Neural cell (in vitro differentiated cells): ENCODE measurements around the gene TNNT2. TPM values are rescaled to one million over a fixed set of nuclear protein-coding genes. Genes with fewer than 3 reads are reported as not detected.

Experiments
- H2AFZ ChIP-seq: fragments of 200-600, 300-800 bp; sonication (generic), shearing (Covaris generic); 2 replicates; pipeline ENCODE4 v1.6.0; 2014; ENCODE audit warnings: low read depth, mild to moderate bottlenecking, antibody characterized with exemption, low read length, moderate library complexity
- H3F3A ChIP-seq: fragments of 200-600 bp; shearing (Covaris generic); 2 replicates; pipeline ENCODE4 v1.6.1; 2016; ENCODE audit warnings: mild to moderate bottlenecking, moderate library complexity, mixed read lengths, antibody characterized with exemption, low read length; ENCODE audit not compliant: insufficient read depth, poor library complexity, severe bottlenecking
- H3K27ac ChIP-seq: fragments of 200-600, 300-800 bp; sonication (generic), shearing (Covaris generic); 2 replicates; pipeline ENCODE4 v1.5.1; 2014; ENCODE audit warnings: mild to moderate bottlenecking, low read length, moderate library complexity
- H3K27me3 ChIP-seq: fragments of 300-800, 200-600 bp; sonication (generic), shearing (Covaris generic); 2 replicates; pipeline ENCODE4 v1.6.0; 2014; ENCODE audit warnings: mild to moderate bottlenecking, low read depth, low read length, moderate library complexity; ENCODE audit not compliant: insufficient read depth
- H3K36me3 ChIP-seq: fragments of 300-800, 200-600 bp; sonication (generic), shearing (Covaris generic); 2 replicates; pipeline ENCODE4 v1.5.1; 2014; ENCODE audit warnings: mild to moderate bottlenecking, antibody characterized with exemption, low read length, moderate library complexity; ENCODE audit not compliant: insufficient read depth
- H3K4me2 ChIP-seq: fragments of 300-800, 200-600 bp; sonication (generic), shearing (Covaris generic); 2 replicates; pipeline ENCODE4 v1.6.0; 2014; ENCODE audit warnings: mild to moderate bottlenecking, low read length
- H3K4me3 ChIP-seq: fragments of 300-800, 200-600 bp; sonication (generic), shearing (Covaris generic); 2 replicates; pipeline ENCODE4 v1.5.1; 2014; ENCODE audit warnings: mild to moderate bottlenecking, low read length, moderate library complexity
- H3K79me2 ChIP-seq: fragments of 200-600 bp; shearing (Covaris generic); replicated peaks from 2 replicates; pipeline ENCODE4 v1.6.0; 2014; ENCODE audit warnings: mild to moderate bottlenecking, low read length, moderate library complexity; ENCODE audit not compliant: insufficient read depth
- H3K9ac ChIP-seq: fragments of 300-800, 200-600 bp; sonication (generic), shearing (Covaris generic); 2 replicates; pipeline ENCODE4 v1.6.1; 2016; ENCODE audit warnings: mild to moderate bottlenecking, low read length, mixed read lengths
- H3K9me2 ChIP-seq: fragments of 200-600 bp; shearing (Covaris generic); 2 replicates; pipeline ENCODE4 v1.6.1; 2016; ENCODE audit warnings: mild to moderate bottlenecking, low read length, mixed read lengths; ENCODE audit not compliant: insufficient read depth
- H3K9me3 ChIP-seq: fragments of 200-600, 300-800 bp; sonication (generic), shearing (Covaris generic); 2 replicates; pipeline ENCODE4 v1.6.1; 2016; ENCODE audit warnings: mild to moderate bottlenecking, mixed run types, low read length, moderate library complexity, mixed read lengths
- H4K20me1 ChIP-seq: fragments of 200-600 bp; shearing (Covaris generic); 2 replicates; pipeline ENCODE4 v1.6.1; 2016; ENCODE audit warnings: mild to moderate bottlenecking, mixed run types; ENCODE audit not compliant: insufficient read depth
- EP300 ChIP-seq: fragments of 450-650 bp; conservative IDR thresholded peaks from 2 replicates; pipeline ENCODE4 v1.6.1; 2014; ENCODE audit warnings: antibody characterized with exemption, mild to moderate bottlenecking, moderate library complexity; ENCODE audit not compliant: poor library complexity, severe bottlenecking
- EZH2 ChIP-seq: fragments of 200-600, 300-800 bp; shearing (Covaris generic), sonication (generic); IDR thresholded peaks from 2 replicates; pipeline ENCODE4 v1.6.1; 2014; ENCODE audit warnings: antibody characterized with exemption, low read length, borderline replicate concordance, mild to moderate bottlenecking; ENCODE audit not compliant: insufficient read depth, poor library complexity, severe bottlenecking
- MXI1 ChIP-seq: fragments of 450-650 bp; conservative IDR thresholded peaks from 2 replicates; pipeline ENCODE4 v1.6.1; 2014; ENCODE audit warnings: antibody characterized with exemption, mild to moderate bottlenecking; ENCODE audit not compliant: poor library complexity, severe bottlenecking
- POLR2AphosphoS5 ChIP-seq: IDR thresholded peaks from 2 replicates; pipeline ENCODE4 v1.6.1; 2012
- RAD21 ChIP-seq: fragments of 450-650 bp; conservative IDR thresholded peaks from 2 replicates; pipeline ENCODE4 v1.6.1; 2014; ENCODE audit warnings: antibody characterized with exemption, mild to moderate bottlenecking, moderate library complexity
- REST ChIP-seq: IDR thresholded peaks from 2 replicates; pipeline ENCODE4 v1.6.1; 2012; ENCODE audit warnings: borderline replicate concordance
- SMC3 ChIP-seq: fragments of 450-650 bp; conservative IDR thresholded peaks from 2 replicates; pipeline ENCODE4 v1.6.1; 2014; ENCODE audit warnings: antibody characterized with exemption, mild to moderate bottlenecking, moderate library complexity; ENCODE audit not compliant: poor library complexity
- TAF1 ChIP-seq: IDR thresholded peaks from 2 replicates; pipeline ENCODE4 v1.6.1; 2012; ENCODE audit warnings: low read depth
- polyA plus RNA-seq: library from polyadenylated mRNA; depleted of rRNA; stranded (reverse); fragments of >200 nt; gene quantifications from 2 replicates; pipeline ENCODE4 v1.2.3, GENCODE V29; 2014
- TF ChIP-seq, protein P1 (sequence below): fragments of 450-650 bp; IDR thresholded peaks from 2 replicates; pipeline ENCODE4 v1.5.1; 2014; ENCODE audit warnings: antibody characterized with exemption, mild to moderate bottlenecking, moderate library complexity; ENCODE audit not compliant: poor library complexity, severe bottlenecking

TNNT2 gene
- polyA plus RNA-seq, 1 donor from 2014 or later: not detected

DNA sequence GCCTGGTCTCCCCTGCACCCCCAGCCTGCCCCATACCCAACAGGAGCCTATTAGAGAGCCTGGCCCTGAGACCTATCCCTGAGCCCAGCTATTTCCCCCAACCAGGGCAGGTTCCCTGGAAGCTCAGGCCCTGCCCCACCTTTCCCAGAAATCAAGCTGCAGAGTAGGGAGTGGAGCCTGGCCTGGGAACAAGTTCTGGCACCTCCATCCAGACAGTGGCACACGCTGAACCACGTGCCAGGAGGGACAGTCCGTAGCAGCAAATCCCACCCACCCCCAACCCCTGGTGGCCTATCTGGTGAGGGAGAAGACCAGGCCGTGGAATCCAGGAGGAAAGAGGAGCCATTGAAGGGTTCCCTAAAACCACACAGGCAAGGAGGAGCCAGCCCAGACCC, 22.6 kb downstream of the TNNT2 start:
- Histone ChIP-seq H3K27me3 (no peaks in the 10 kb centered on the region), H3K9me3 (no peaks in the 10 kb centered on the region), H3F3A (no peaks in the 10 kb centered on the region), H3K4me2 (no peak overlapping the region), H2AFZ (no peak overlapping the region), H3K9ac (no peak overlapping the region), H3K4me3 (no peak overlapping the region), H3K36me3 (no peaks in the 10 kb centered on the region), H3K9me2 (no peaks in the 10 kb centered on the region), H4K20me1 (no peaks in the 10 kb centered on the region), H3K79me2 (no peaks in the 10 kb centered on the region), H3K27ac (no peak overlapping the region)
- TF ChIP-seq EP300 (no peak), MXI1 (no peak), EZH2 (no peak), RAD21 (no peak), SMC3 (no peak), POLR2AphosphoS5 (no peak)
- TF ChIP-seq, protein P1, sequence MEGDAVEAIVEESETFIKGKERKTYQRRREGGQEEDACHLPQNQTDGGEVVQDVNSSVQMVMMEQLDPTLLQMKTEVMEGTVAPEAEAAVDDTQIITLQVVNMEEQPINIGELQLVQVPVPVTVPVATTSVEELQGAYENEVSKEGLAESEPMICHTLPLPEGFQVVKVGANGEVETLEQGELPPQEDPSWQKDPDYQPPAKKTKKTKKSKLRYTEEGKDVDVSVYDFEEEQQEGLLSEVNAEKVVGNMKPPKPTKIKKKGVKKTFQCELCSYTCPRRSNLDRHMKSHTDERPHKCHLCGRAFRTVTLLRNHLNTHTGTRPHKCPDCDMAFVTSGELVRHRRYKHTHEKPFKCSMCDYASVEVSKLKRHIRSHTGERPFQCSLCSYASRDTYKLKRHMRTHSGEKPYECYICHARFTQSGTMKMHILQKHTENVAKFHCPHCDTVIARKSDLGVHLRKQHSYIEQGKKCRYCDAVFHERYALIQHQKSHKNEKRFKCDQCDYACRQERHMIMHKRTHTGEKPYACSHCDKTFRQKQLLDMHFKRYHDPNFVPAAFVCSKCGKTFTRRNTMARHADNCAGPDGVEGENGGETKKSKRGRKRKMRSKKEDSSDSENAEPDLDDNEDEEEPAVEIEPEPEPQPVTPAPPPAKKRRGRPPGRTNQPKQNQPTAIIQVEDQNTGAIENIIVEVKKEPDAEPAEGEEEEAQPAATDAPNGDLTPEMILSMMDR: no peak

GRCh38 chr1:201354151-201354900, 23.2 kb downstream of the TNNT2 start:
- no peaks in the 10 kb centered on the region for H4K20me1 ChIP-seq
- H3F3A ChIP-seq: no peaks in the 10 kb centered on the region
- H3K9ac ChIP-seq: no peak overlapping the region
- H3K27me3 ChIP-seq: no peaks in the 10 kb centered on the region
- H3K9me2 ChIP-seq: no peaks in the 10 kb centered on the region
- no peak overlapping the region for H2AFZ ChIP-seq
- no peak overlapping the region for H3K27ac ChIP-seq
- H3K4me2 ChIP-seq: no peak overlapping the region
- TF ChIP-seq SMC3: no peak
- no peak for TF ChIP-seq POLR2AphosphoS5
- no peak for TF ChIP-seq REST
- TF ChIP-seq RAD21: no peak
- no peak for TF ChIP-seq EP300
- no peak for TF ChIP-seq MXI1
- TF ChIP-seq, protein P1: no peak
- TF ChIP-seq TAF1: no peak
- TF ChIP-seq EZH2: no peak
- no peaks in the 10 kb centered on the region for H3K36me3 ChIP-seq
- H3K79me2 ChIP-seq: no peaks in the 10 kb centered on the region
- H3K9me3 ChIP-seq: no peaks in the 10 kb centered on the region
- H3K4me3 ChIP-seq: no peak overlapping the region
